WTC11 (cell line): Measurements from ENCODE around the gene BEND3. TPM values are rescaled to one million over a fixed set of nuclear protein-coding genes. Genes with fewer than 3 reads are reported as not detected.
A peak's percentile ranks its signal among the peaks of the same experiment; 100 is the strongest.

Source experiments
- ATAC-seq: fragments of 200-7000 bp; cut with Tn5 transposase; 2 replicates; pipeline ENCODE4 v1.10.0; 2021; ENCODE audit warnings: mild to moderate bottlenecking, moderate library complexity
- CTCF ChIA-PET: fragments of 300-600 bp; sonication (Branson Sonifier 250); formaldehyde crosslinking; loops from one replicate; lab custom pipeline; 2021; ENCODE audit warnings: antibody characterized with exemption; lab: Charles Lee
- POLR2A ChIA-PET: fragments of 350-600 bp; sonication (Branson Sonifier 250); formaldehyde crosslinking; loops from one replicate; lab custom pipeline; 2021; ENCODE audit warnings: antibody characterized with exemption; lab: Charles Lee
- DNase-seq: peaks from one replicate; pipeline ENCODE4 v3.0.0; 2021; ENCODE audit warnings: low spot score
- H3K27ac Mint-ChIP-seq: 2 replicates; pipeline ENCODE4 v1.8.0; 2021; ENCODE audit warnings: mixed read lengths
- H3K27me3 Mint-ChIP-seq: 2 replicates; pipeline ENCODE4 v1.8.0; 2021; ENCODE audit warnings: low read depth, mild to moderate bottlenecking, moderate library complexity, mixed read lengths
- H3K36me3 Mint-ChIP-seq: 2 replicates; pipeline ENCODE4 v1.8.0; 2021; ENCODE audit warnings: mixed read lengths
- H3K4me1 Mint-ChIP-seq: 2 replicates; pipeline ENCODE4 v1.8.0; 2022; ENCODE audit warnings: mixed read lengths
- H3K4me3 Mint-ChIP-seq: 2 replicates; pipeline ENCODE4 v1.8.0; 2021; ENCODE audit warnings: mild to moderate bottlenecking, moderate library complexity, mixed read lengths
- H3K9me3 Mint-ChIP-seq: 2 replicates; pipeline ENCODE4 v1.8.0; 2021; ENCODE audit warnings: mixed read lengths
- CREM ChIP-seq: sonication (generic); formaldehyde crosslinking; IDR thresholded peaks from 2 replicates; pipeline ENCODE4 v1.8.1; 2022; ENCODE audit warnings: mild to moderate bottlenecking, missing genetic modification reagents, moderate library complexity
- EMX1 ChIP-seq: fragments of 250-450 bp; sonication (Bioruptor Pico); IDR thresholded peaks from 2 replicates; pipeline ENCODE4 v1.8.0; 2021; ENCODE audit warnings: mild to moderate bottlenecking
- FOXJ3 ChIP-seq: sonication (generic); formaldehyde crosslinking; IDR thresholded peaks from 2 replicates; pipeline ENCODE4 v1.9.0; 2021; ENCODE audit warnings: missing genetic modification reagents, mild to moderate bottlenecking, borderline replicate concordance
- GABPB1 ChIP-seq: sonication (generic); formaldehyde crosslinking; IDR thresholded peaks from 2 replicates; pipeline ENCODE4 v1.8.1; 2023; ENCODE audit warnings: mild to moderate bottlenecking, missing genetic modification reagents
- GRHL2 ChIP-seq: fragments of 250-450 bp; sonication (Bioruptor Pico); IDR thresholded peaks from 2 replicates; pipeline ENCODE4 v1.8.0; 2022; ENCODE audit warnings: mild to moderate bottlenecking, moderate library complexity; ENCODE audit not compliant: insufficient replicate concordance, severe bottlenecking
- JUN ChIP-seq: sonication (generic); formaldehyde crosslinking; IDR thresholded peaks from 2 replicates; pipeline ENCODE4 v1.8.0; 2023; ENCODE audit warnings: mild to moderate bottlenecking, missing genetic modification reagents
- MAX ChIP-seq: sonication (generic); formaldehyde crosslinking; IDR thresholded peaks from 2 replicates; pipeline ENCODE4 v1.8.0; 2022; ENCODE audit warnings: mild to moderate bottlenecking, missing genetic modification reagents
- MXD4 ChIP-seq: fragments of 250-450 bp; sonication (Bioruptor Pico); IDR thresholded peaks from 2 replicates; pipeline ENCODE4 v1.8.0; 2021; ENCODE audit warnings: mild to moderate bottlenecking, moderate library complexity, borderline replicate concordance
- PRRX2 ChIP-seq: fragments of 250-450 bp; sonication (Bioruptor Pico); IDR thresholded peaks from 2 replicates; pipeline ENCODE4 v1.8.0; 2021; ENCODE audit warnings: mild to moderate bottlenecking
- SMAD3 ChIP-seq: sonication (generic); formaldehyde crosslinking; IDR thresholded peaks from 2 replicates; pipeline ENCODE4 v1.8.0; 2022; ENCODE audit warnings: missing genetic modification reagents, mild to moderate bottlenecking, borderline replicate concordance
- TCF7 ChIP-seq: sonication (generic); formaldehyde crosslinking; IDR thresholded peaks from 2 replicates; pipeline ENCODE4 v1.8.0; 2022; ENCODE audit warnings: mild to moderate bottlenecking, low read depth, missing genetic modification reagents, moderate library complexity
- USF2 ChIP-seq: sonication (generic); formaldehyde crosslinking; IDR thresholded peaks from 2 replicates; pipeline ENCODE4 v1.8.1; 2023; ENCODE audit warnings: mild to moderate bottlenecking, missing genetic modification reagents, moderate library complexity
- ZBTB43 ChIP-seq: sonication (generic); formaldehyde crosslinking; IDR thresholded peaks from 2 replicates; pipeline ENCODE4 v1.8.1; 2023; ENCODE audit warnings: mild to moderate bottlenecking, missing genetic modification reagents
- ZNF263 ChIP-seq: sonication (generic); formaldehyde crosslinking; IDR thresholded peaks from 2 replicates; pipeline ENCODE4 v1.8.1; 2022; ENCODE audit warnings: low read depth, mild to moderate bottlenecking, moderate library complexity, missing genetic modification reagents
- ZNF317 ChIP-seq: sonication (generic); formaldehyde crosslinking; IDR thresholded peaks from 2 replicates; pipeline ENCODE4 v1.8.1; 2023; ENCODE audit warnings: low read depth, mild to moderate bottlenecking, moderate library complexity, missing genetic modification reagents, borderline replicate concordance
- ZNF423 ChIP-seq: fragments of 250-450 bp; sonication (Bioruptor Pico); IDR thresholded peaks from 2 replicates; pipeline ENCODE4 v2.1.2; 2022; ENCODE audit warnings: mild to moderate bottlenecking, moderate library complexity
- ZNF532 ChIP-seq: fragments of 250-450 bp; sonication (Bioruptor Pico); IDR thresholded peaks from 2 replicates; pipeline ENCODE4 v1.9.0; 2021; ENCODE audit warnings: mild to moderate bottlenecking, borderline replicate concordance
- ZNF671 ChIP-seq: fragments of 250-450 bp; sonication (Bioruptor Pico); IDR thresholded peaks from 2 replicates; pipeline ENCODE4 v1.8.0; 2021; ENCODE audit warnings: mild to moderate bottlenecking
- total RNA-seq: library from RNA; stranded (reverse); gene quantifications from 3 replicates; pipeline ENCODE4 v1.2.3, GENCODE V29; 2021
- TF ChIP-seq, protein P1 (sequence below): fragments of 250-450 bp; sonication (Bioruptor Pico); IDR thresholded peaks from 2 replicates; pipeline ENCODE4 v1.9.0; 2021; ENCODE audit warnings: mild to moderate bottlenecking
- TF ChIP-seq, protein P2 (sequence below): fragments of 250-450 bp; sonication (Bioruptor Pico); IDR thresholded peaks from 2 replicates; pipeline ENCODE4 v1.9.0; 2021; ENCODE audit warnings: mild to moderate bottlenecking

BEND3 gene
- total RNA-seq, 1 experiment from 2014 or later, result 25.4 TPM

DNA sequence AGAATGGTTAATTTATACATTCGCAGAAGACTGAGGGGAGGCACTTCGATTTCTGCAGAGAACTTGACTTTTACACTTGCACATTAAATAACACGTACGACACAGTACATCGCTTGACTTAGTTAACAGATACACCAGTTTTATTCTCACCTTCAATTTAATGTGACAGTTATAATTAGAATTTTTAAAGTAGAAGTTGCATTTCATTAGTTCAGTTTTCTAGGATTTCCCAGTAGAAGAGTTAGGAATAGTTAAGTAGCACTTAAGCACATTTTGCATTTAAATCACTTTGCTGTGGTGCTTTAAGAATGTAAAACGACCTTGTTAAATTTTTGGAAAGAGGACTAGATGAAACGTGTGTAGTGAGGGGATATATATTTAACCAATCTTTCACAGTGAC is 1.6 kb upstream of the BEND3 start (continued):
- TF ChIP-seq GRHL2 (CRISPR knock-in tag) (no peak), MAX (CRISPR knock-in tag) (no peak), ZNF423 (CRISPR knock-in tag) (no peak)
- TF ChIP-seq, protein P1, sequence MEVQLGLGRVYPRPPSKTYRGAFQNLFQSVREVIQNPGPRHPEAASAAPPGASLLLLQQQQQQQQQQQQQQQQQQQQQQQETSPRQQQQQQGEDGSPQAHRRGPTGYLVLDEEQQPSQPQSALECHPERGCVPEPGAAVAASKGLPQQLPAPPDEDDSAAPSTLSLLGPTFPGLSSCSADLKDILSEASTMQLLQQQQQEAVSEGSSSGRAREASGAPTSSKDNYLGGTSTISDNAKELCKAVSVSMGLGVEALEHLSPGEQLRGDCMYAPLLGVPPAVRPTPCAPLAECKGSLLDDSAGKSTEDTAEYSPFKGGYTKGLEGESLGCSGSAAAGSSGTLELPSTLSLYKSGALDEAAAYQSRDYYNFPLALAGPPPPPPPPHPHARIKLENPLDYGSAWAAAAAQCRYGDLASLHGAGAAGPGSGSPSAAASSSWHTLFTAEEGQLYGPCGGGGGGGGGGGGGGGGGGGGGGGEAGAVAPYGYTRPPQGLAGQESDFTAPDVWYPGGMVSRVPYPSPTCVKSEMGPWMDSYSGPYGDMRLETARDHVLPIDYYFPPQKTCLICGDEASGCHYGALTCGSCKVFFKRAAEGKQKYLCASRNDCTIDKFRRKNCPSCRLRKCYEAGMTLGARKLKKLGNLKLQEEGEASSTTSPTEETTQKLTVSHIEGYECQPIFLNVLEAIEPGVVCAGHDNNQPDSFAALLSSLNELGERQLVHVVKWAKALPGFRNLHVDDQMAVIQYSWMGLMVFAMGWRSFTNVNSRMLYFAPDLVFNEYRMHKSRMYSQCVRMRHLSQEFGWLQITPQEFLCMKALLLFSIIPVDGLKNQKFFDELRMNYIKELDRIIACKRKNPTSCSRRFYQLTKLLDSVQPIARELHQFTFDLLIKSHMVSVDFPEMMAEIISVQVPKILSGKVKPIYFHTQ (CRISPR knock-in tag), result no peak

- no peaks in the 10 kb centered on the region for H3K27me3 Mint-ChIP-seq
- TF ChIP-seq CREM (CRISPR knock-in tag) (0 out of 2 replicates have a peak, but pooled peaks have one; percentile 35), GRHL2 (CRISPR knock-in tag) (no peak), USF2 (CRISPR knock-in tag) (peak; percentile 46; the same call in 1 of the 2 replicates), ZNF671 (CRISPR knock-in tag) (no peak)
- TF ChIP-seq, protein P2, sequence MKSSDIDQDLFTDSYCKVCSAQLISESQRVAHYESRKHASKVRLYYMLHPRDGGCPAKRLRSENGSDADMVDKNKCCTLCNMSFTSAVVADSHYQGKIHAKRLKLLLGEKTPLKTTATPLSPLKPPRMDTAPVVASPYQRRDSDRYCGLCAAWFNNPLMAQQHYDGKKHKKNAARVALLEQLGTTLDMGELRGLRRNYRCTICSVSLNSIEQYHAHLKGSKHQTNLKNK (CRISPR knock-in tag), result 0 out of 2 replicates have a peak, but pooled peaks have one; percentile 8
- TF ChIP-seq, all 79 proteins: peak for 3
- Mint-ChIP-seq H3K27ac (peak overlapping the region; percentile 96), H3K4me3 (peak overlapping the region; percentile 72), H3K4me1 (peaks cover 52% of the 10 kb centered on the region), H3K9me3 (no peaks in the 10 kb centered on the region), H3K36me3 (peaks cover 8% of the 10 kb centered on the region; the same call in 1 of the 2 replicates)
- ChIA-PET POLR2A (interaction anchor here (0.6 to 1.9 kb wide), 7 partner anchors 8 to 604 kb away, joined by 3 to 11 read pairs (median 5); partner anchors contain the start of gene PDSS2), CTCF (interaction anchor here (0.5 to 2.2 kb wide), 12 partner anchors 8 to 343 kb away, joined by 3 to 12 read pairs (median 3); partner anchors contain the start of genes MTRES1 and PDSS2)
- ATAC-seq (peak; percentile 72), DNase-seq (peak; percentile 52)
These were observed 1.1 kb upstream of the BEND3 start for GRCh38 chr6:107116328-107116892.

DNA sequence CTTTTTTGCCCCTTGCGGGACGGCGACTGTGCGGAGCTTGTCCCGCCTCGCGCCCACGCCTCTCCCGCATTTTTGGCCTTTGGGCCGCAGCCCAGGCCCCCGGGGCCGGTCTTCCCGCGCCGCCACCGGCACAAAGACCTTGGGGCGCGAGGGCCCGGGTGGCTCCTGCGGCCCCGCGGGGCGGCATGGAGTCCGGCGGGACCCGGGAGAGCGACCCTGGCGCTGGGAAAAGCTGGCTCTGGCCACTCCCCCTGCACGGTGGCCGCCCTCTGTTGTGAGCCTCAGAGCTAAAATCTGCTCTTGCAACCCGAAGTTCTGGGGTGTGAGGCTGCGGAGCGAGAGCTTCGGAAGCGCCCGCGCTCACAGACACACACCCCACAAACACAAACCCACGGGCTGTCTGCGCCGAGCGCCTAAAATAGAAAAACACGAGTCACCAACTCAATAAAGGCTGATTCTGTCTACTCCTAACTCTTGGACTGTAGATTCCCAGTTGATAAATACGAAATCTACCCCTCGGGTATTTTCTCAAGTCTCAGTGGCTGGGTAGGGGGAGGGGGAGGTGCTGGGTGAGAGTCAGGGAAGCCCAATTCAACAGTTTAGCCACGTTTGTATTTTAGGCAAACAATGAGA is 496 bp upstream of the BEND3 start:
- Mint-ChIP-seq H3K4me3 (peak overlapping the region; percentile 72), H3K36me3 (peaks cover 8% of the 10 kb centered on the region; the same call in 1 of the 2 replicates), H3K27me3 (no peaks in the 10 kb centered on the region), H3K27ac (peak overlapping the region; percentile 96), H3K9me3 (no peaks in the 10 kb centered on the region), H3K4me1 (peaks cover 47% of the 10 kb centered on the region)
- CTCF ChIA-PET, result interaction anchor here (0.5 to 2.2 kb wide), 14 partner anchors 9 to 755 kb away, joined by 3 to 12 read pairs (median 3); partner anchors contain the start of genes CRYBG1, MTRES1 and PDSS2
- DNase-seq, result peak; percentile 81
- POLR2A ChIA-PET, result interaction anchor here (0.6 to 1.9 kb wide), 7 partner anchors 9 to 603 kb away, joined by 3 to 11 read pairs (median 5); partner anchors contain the start of gene PDSS2
- ATAC-seq, result peak; percentile 54
- TF ChIP-seq FOXJ3 (CRISPR knock-in tag) (no peak), JUN (CRISPR knock-in tag) (no peak), PRRX2 (0 out of 2 replicates have a peak, but pooled peaks have one; percentile 25), MXD4 (CRISPR knock-in tag) (no peak), EMX1 (0 out of 2 replicates have a peak, but pooled peaks have one; percentile 36), SMAD3 (no peak), TCF7 (CRISPR knock-in tag) (no peak), GABPB1 (CRISPR knock-in tag) (no peak), ZBTB43 (CRISPR knock-in tag) (no peak), ZNF532 (CRISPR knock-in tag) (no peak), ZNF317 (CRISPR knock-in tag) (no peak), ZNF263 (no peak)
